HTERT RPE-1 (cell line): Measurements from ENCODE around the gene EZH2.

Source experiments
- in situ Hi-C: fragments of 300-500 bp; cut with MboI; formaldehyde crosslinking; loops from 4 replicates; pipeline ENCODE4 v1.14.3; 2020; ENCODE audit warnings: low sequenced_read_pairs

EZH2 gene

DNA sequence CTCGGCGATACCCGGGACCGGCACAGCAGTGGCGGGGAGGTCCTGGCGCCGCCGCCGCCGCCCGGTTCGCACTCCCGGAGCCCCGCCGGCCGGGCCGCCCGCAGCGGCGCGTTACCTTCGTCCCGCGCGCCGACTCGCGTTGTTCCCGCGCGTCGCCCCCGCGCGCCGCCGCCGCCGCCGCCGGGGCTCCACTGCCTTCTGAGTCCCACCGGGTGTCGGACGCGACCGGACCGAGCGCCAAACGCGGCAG lies at the start of gene EZH2:
TSS of gene EZH2 (minus strand) at position 243 of the 250 bp plus-strand sequence. CDS start 36,993 bp downstream, outside the sequence.
- in situ Hi-C loops, result no loop called here

DNA sequence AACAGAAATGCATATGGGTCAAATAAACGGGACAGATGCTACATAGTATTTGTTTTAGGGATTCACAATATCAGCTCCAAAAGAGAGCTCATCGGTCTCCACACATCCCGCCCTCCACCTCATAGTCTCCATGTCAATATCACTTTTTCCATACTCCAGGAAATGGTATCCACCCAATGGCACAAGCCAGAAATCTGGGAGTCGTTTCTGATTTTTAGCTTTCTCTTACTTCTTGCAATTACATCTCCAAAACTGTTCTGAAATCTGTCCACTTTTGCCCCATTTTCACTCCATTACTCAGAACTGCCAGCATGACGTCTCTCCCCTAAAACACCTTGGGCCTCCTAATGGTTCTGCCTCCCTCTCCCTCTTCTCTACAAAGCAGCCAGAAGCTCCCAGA lies 47.4 kb upstream of the EZH2 start:
- in situ Hi-C loops, result no loop called here

DNA sequence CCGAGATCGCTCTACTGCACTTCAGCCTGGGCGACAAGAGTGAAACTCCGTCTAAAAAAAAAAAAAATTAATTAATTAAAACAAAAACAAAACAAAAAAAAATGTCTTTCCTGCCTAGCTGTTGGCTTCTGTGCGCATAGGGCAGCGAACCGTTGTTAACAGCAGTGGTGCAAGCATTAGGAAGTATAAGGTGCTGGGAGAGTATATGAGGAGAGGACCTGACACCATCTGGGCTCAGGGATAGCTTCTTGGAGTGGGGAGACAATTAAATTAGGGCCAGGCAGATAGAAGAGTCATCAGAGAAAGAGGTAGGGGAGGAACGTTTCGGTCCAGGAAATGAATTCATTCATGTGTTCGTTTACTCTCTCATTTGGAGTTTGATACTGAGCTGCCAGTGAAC lies 46.2 kb upstream of the EZH2 start:
- in situ Hi-C loops, result no loop called here

DNA sequence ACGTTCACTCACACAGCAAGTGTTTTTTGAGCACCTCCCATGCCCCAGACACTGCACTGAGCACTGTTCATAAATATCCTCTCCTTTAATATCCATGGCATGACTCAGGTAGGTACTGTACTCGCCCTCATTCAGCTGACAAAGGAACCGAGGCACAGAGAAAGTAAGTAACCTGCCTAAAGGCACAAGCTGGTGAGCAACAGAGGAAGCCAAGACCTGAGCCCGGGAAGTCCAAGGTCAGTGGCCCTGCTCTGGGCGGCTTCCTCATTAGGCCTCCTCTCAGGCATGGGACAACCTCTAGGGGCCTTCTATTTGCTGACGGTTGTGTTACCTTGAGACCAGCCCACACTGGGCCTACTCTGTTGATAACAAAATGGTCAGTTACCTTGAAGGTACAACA lies 45.1 kb upstream of the EZH2 start:
- in situ Hi-C loops, result no loop called here

DNA sequence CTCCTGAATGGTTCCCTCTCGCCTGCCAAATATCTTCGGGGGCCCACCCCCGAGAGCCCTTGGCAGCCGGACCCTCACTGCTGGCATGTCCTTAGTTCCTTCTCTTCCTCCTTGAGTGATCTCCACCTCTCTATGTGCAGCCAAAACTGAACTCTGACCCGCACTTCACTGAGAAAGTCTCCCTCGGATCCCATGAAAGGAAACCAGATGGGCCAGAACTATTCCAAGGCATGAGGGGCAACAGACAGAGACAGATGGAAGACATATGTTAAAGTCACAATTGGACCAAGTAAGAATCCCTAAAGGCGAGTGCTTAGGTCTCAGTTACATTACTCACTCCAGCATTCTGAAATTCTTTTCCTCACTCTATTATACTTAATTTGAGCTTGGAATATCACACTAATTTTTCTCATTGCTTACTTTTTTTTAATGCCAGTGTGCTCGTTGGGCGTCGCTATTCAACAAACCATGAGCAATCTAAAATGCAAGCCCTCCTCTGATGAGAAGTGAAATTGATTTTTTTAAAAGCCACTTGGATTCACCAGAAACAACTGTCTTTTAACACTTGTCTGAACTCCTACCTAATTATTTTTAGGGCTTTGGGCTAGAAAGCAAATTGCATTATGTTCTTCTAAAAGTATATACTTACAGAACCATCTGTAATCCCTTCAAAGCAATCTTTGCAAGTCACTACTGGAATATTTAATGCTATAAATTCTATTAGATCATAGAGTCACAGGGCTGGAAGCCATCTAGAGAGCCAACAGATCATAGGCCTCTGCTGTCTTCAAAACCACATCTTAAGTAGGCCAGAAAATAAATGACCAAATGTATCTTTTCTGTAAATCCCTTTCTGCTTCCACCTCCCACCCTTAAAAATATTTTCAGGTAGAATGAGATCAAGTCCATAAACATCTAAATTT lies 43.3 kb upstream of the EZH2 start:
- in situ Hi-C loops, result no loop called here

DNA sequence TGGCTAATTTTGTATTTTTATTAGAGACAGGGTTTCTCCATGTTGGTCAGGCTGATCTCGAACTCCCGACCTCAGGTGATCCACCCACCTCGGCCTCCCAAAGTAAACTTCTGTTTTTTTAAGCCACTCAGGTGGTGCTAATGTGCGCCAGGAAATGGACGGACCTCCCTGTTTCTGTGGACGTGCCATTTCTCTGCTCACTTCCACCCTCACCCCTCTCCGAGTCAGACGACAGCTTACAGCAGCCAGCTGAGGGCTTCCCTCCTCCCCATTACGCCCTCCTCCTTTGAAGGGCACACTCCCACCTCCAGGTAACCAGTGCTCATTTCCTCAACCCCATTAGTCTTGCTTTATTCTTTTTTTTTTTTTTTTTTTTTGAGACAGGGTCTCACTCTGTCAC lies 41.7 kb upstream of the EZH2 start:
- in situ Hi-C loops, result no loop called here

DNA sequence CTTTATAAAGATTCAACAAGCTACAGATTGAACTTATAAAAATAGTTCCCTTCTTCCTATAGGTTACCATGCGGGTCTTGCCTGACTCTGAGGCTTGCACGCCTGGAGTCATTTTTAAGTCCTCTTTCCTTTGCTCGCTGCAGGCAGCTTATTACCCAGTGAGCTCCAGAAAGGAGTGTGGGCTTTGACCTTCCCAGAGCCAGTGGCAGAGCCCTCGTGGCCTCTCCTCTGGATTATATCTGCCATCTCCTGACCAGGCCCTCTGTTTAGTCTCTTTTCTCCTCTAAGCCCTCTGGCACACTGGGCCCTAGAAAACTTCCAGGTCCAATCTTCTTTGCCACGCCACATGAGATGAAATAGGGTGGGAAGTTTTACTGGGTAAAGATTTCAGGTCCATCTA lies 39.9 kb upstream of the EZH2 start:
- in situ Hi-C loops, result no loop called here

DNA sequence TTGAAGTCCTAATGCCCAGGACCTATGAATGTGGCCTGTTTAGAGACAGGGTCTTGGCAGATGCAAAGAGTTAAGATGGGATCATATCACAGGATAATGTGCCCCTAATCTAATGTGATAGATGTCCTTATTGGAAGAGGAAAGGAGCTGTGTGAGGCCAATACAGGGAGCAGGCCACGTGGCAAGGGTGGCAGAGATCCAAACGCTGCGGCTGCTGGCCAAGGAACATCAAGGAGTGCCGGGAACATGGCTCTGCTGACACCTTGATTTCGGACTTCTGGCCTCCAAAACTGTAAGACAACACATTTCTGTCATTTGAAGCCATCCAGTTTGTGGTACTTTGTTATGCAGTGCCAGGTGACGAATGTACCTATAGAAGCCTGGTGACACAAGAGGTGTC lies 37.7 kb upstream of the EZH2 start:
- in situ Hi-C loops, result no loop called here

DNA sequence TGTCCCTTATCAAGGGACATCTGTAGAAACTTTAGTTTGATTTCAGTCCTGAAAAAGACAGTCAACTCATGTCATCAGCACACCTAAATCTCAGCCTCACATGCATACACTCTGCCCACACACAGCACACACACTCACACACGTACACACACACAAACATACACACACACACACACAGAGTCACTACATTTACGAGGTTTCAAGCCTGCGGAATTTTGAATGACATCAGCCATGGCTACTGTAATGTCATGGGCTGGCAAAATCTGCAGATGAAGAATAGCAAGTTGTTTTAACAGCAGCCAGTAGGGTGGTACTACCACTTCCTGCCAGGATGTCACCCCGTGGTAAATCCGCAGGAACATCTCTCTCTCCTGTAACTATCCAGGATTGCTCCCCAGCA lies 37.1 kb upstream of the EZH2 start:
- in situ Hi-C loops, result no loop called here

DNA sequence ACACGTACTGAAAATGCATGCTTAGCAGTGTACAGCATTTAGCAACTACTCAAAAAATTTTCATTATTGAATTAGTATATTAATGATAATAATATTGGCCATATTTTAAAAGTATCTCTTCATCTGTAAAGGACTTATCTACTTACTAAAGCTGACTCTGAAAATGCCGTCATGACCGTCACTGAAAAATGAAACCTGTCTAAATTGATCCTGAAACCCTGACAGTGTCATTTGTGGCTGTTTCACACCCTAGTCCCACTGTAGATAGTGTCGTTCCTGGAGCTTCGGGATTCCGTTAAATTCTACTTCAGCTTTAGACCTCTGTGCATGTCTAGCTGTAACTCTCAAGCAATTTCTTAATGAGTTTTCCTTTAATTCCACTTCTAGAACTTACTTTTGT lies 35.8 kb upstream of the EZH2 start:
- in situ Hi-C loops, result no loop called here

DNA sequence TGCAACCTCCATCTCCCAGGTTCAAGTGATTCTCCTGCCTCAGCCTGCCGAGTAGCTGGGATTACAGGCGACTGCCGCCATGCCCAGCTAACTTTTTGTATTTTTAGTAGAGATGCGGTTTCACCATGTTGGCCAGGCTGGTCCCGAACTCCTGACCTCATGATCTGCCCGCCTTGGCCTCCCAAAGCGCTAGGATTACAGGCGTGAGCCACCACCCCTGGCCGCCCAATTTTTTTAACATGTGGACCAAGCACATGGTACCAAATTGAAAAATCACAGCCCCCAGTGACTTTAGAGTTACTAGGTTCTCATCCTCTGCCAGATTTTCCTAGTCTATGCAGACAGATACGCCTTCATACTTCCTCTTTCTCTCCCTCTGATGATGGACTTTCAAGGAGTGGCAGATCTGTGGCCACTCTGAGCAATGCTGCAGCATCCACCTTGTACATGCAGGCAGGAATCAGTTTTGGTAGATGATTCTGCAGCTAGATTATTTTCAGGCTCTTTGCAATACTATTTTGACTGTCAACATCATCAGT lies 34.0 kb upstream of the EZH2 start:
- in situ Hi-C loops, result no loop called here

DNA sequence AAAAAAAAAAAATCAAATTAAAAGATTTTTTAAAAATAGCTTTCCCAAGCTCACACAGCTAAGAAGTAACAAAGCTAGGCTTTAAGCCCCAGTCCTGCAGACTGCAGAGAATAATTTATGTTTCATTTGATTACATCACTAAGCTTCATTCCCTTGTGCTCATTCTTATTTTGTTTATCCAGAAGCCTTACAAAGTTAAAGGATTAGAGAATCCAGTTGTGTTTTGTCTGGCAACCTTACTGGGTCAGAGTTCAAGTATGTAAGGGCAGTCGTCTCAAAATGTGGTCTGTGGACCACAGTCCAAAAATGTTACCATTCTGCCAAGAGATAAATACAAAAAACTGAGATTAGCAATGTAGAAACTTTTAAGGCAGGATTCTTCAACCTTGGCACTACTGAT lies 32.1 kb upstream of the EZH2 start:
- in situ Hi-C loops, result no loop called here

DNA sequence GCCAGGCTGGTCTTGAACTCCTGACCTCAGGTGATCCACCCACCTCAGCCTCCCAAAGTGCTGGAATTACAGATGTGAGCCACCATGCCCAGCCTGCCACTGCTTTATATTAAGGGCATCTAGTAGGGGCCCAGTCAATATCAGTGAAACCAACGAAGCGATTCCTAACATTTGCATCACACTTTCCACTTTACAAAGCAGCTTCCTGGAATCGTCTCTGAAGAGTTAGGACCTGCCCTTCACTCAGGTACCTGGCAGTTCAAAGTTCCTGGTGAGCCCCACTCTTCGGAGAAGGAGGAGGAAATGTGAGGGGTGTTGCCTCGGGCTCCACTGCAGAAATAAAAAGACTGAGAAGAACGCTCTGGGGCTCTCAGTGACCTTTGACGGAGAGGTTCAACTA lies 31.1 kb upstream of the EZH2 start:
- in situ Hi-C loops, result no loop called here

DNA sequence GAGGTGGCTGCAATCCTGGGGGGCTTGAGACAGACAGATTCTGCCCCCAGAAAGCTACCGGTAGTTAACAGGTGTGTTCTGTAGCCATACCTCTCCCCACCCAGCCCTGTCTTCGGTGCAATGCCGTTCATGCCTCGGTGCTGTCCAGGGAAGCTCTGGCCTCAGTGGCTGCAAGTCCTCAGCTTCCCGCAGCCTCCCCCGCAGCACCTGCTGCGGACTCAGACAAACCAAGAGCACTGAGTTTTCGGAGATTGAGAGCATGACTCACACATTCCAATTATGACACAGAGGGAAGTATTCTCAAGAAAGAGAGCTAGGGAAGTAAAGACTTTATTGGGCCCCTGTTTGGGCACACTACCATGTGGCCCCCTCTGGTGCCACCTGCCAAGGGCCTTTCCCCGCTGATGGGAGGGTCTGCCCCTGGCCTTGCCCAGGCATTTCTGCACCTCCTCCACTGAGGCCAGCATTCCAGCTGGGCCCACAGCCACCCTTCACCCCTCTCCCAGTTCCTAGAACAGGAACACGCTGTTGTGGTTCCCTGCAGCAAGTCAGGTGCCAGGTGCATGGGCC lies 30.2 kb upstream of the EZH2 start:
- in situ Hi-C loops, result no loop called here

DNA sequence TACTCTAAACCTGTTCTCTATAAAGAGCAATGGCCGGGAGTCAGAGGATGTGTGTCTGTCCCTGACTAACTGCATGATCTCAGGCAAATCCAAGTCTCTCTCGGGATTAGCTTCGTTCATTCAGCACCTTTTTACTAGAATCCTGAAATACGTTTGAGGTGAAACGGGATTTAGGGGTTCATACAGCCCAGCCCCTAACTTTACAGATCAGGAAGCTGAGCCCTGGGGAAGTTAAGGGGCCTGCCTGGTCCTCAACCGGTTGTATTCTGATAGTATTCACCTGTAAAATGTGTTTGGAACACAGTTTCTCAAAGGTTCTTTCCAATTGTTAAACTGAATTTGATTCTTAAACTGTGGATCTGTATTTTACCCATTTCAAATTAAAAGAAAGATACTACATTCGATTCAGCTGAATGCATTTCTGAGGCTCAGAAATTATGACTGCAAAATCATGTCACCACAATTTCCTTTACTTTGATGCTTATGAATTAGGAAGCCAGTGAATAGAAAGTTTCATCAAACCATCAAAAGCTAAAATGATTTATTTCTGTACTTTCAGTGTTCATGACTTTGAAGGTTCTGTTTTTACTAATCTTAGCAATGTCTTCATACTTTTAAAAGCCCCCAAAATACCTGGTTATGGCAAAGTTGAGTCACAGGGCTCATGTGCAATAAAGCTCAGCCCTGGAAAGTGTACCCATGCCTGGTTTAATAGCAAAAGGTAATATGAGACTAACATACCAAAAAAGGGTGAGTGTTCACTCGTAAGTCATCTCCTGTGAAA lies 28.9 kb upstream of the EZH2 start:
- in situ Hi-C loops, result no loop called here

DNA sequence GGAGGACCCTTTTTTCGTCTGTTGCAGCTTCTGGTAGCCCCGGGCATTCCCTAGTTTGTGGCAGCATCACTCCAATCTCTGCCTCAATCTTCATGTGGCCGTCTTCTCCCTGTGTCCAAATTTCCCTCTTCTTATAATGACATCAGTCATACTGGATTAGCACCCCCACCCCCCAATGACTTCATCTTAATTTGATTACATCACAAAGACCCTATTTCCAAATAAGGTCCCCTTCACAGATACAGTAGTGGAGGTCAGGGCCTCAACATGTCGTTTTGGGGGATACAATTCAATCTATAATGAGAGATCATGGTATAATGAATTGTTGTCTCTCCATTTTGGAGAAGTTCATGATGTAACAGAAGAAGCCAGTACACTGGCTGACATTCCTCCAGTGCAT lies 28.1 kb upstream of the EZH2 start:
- in situ Hi-C loops, result no loop called here

DNA sequence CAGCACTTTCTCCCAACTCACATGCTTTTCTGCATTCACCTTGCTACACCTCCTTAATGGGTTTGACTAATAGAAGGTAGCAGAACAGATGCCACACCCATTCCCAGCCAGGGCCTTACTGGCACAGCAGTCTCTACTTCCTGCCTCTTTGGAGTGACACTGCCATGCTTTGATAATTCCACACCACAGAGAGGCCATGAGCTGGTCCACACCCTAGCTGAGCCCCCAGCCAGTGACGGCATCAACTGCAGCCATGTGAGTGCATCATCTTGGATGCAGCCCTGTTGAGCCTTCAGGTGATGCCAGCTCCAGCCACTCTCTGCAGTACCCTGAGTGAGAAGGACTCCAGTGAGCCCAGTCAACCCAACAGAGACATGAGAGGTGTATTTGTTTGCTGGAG lies 27.5 kb upstream of the EZH2 start:
- in situ Hi-C loops, result no loop called here

DNA sequence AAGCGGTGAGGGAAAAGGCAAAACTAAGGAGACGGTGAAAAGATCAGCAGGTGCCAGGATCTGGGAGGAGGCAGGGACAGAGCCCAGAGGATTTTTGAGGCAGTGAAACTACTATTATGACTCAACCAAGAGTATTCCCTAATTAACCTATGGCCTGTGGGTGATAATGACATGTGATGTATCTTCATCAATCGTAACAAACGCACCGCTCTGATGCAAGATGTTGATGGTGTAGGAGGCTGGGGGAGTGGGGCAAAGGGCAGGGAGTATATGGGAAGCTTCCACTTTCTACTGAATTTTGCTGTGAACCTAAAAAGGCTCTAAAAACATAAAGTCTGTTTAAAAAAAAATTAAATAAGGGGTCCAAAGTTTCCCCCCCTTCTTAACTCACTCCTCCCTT lies 25.5 kb upstream of the EZH2 start:
- in situ Hi-C loops, result no loop called here

DNA sequence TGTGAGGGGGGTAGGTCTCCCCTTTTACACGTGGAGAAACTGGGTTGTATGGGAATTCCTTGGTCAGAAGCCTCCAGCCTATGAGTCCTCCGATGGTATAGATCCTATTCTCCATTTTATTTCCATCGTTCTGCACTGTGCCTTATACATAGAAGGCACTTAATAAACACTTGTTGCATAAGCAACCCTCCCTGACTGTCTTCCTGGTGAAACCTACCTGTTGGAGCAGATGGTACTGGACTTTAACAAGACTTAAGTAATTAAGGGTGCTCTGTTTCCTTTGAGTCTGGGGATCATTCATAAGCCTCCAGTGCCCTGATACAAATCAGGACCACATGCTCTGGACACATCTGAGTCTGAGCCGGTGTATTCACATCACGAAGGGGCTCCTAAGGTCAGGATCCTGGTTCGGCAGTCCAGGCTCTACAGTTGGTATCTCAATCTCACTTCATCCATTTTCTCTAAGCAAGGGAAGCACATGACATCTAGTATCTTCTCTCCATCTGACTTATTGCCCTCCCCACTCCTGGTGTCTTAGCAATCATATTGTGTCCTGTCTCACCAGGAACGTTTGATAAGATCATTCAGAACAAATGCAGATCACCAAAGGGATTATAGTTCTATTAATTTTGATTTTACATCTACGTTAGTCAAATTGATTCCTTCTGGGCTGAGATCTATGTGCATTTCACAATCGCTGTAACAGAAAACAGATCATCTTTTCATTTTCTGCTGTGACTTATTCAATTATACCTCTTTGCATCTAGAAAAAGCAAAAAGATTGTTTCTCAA lies 22.8 kb upstream of the EZH2 start:
- in situ Hi-C loops, result no loop called here

DNA sequence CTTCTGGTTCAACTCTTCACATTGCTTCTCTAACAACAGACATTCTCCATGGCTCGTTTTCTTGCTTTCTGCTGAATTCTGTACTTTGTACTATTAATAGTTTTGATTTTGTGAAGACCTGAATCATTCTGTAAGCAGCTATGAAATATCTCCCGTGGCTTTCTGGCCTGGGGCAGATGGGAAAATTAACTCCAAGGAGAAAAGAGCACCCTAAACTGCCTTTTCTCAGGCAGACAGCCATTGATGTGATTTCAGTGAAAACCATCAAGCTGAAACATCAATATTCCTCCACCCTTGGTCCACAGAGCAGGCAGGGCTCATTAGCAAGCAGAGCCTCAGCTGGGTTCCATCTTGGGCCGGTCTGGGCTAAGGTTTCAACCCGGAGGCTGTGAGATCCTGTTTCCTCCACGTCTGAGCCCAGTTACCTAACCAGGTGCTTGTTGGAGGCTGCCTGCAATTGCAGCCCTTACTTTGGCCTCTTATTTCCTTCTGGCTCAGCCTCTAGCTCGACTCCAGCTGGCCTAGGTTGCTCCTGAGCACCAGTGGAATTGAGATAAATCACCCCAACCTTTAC lies 21.1 kb upstream of the EZH2 start:
- in situ Hi-C loops, result no loop called here

DNA sequence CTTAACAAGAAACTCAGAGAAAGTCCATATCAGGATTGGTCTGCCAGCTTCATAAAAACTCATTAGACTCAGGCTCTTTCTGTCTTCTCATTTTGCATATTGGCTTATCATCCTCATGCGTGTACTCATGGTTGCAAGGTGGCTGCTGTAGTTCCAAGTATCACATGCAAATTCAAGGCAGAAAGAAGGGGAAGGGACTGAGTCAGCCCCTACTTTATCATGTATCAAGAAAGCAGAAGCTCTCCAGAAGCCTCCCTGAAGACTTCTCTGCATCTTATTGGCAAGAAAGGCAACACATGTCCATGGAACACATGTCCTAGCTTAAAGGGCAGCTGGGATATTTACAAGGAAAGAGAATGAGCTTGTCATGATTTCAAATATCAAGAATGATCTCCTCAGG lies 19.4 kb upstream of the EZH2 start:
- in situ Hi-C loops, result no loop called here
